H1 (cell line): ENCODE results near the gene RABEP2. TPM values are rescaled to one million over a fixed set of nuclear protein-coding genes. Genes with fewer than 3 reads are reported as not detected.

Experiments used
- ASH2L ChIP-seq: fragments of 200-600, 300-600 bp; sonication (generic); IDR thresholded peaks from one replicate; pipeline ENCODE4 v1.7.1; 2017; ENCODE audit warnings: low read length
- E2F6 ChIP-seq: IDR thresholded peaks from 2 replicates; pipeline ENCODE4 v1.6.1; 2012; ENCODE audit warnings: inconsistent platforms
- GABPA ChIP-seq: IDR thresholded peaks from 2 replicates; pipeline ENCODE4 v1.6.1; 2011; ENCODE audit warnings: mild to moderate bottlenecking, low read length, moderate library complexity, borderline replicate concordance; ENCODE audit not compliant: insufficient read depth
- JUND ChIP-seq: IDR thresholded peaks from 2 replicates; pipeline ENCODE4 v1.6.1; 2011; ENCODE audit warnings: mild to moderate bottlenecking, improper control_type of control experiment, low read length
- KDM1A ChIP-seq: fragments of 200-600, 300-600 bp; sonication (generic); IDR thresholded peaks from 2 replicates; pipeline ENCODE4 v1.7.1; 2016; ENCODE audit warnings: mild to moderate bottlenecking, low read length, borderline replicate concordance
- TAF1 ChIP-seq: IDR thresholded peaks from 2 replicates; pipeline ENCODE4 v1.6.1; 2011; ENCODE audit warnings: mild to moderate bottlenecking, low read depth, low read length
- TAF7 ChIP-seq: optimal IDR thresholded peaks from 2 replicates; pipeline ENCODE3; 2011; ENCODE audit warnings: low read depth, mild to moderate bottlenecking, inconsistent platforms, low read length, moderate library complexity, borderline replicate concordance
- TEAD4 ChIP-seq: IDR thresholded peaks from 2 replicates; pipeline ENCODE4 v1.6.1; 2012; ENCODE audit warnings: low read depth, low read length, inconsistent platforms, mixed read lengths
- polyA plus RNA-seq, 7 experiments: library from polyadenylated mRNA; depleted of rRNA in 3 of 7; stranded (reverse) in 5 of 7; unstranded in 2 of 7; fragments of >200 nt in 5 of 7; fragments of 200-250 nt in 2 of 7; gene quantifications; 1 replicate in 5 of 7; 2 replicates in 1 of 7; 4 replicates in 1 of 7; pipeline versions ENCODE4 v1.2.1 to v1.2.3, GENCODE V29; 2011 to 2013; ENCODE audit warnings: missing spikeins in 2 of 7, mixed read lengths in 2 of 7
- total RNA-seq: library from RNA; stranded (reverse); fragmentation: NEBNext Ultra II Directional; extraction: Animal tissue kit (Norgen Biotek cat#: 25700); gene quantifications from 2 replicates; pipeline ENCODE4 v1.2.1, GENCODE V29; 2021

Gene RABEP2
- total and polyA plus RNA-seq, 2 of the 8 experiments (the other 6 are each of a cell fraction or from before 2014, with no cell fraction given) = 10.4 to 14.9 TPM

- no peak for TF ChIP-seq E2F6
- TF ChIP-seq KDM1A = no peak
- TF ChIP-seq TAF1 = no peak
- TF ChIP-seq JUND = no peak
- no peak for TF ChIP-seq TAF7
- no peak for TF ChIP-seq TEAD4
- TF ChIP-seq ASH2L = no peak
- TF ChIP-seq GABPA = no peak
These were observed 19.7 kb downstream of the RABEP2 start (continued) for GRCh38 chr16:28905229-28905754.
